Activated effector memory CD4-positive, alpha-beta T cell treated with Interleukin-2 at 50 U/mL for 16 hours (primary cell): ENCODE measurements around the gene ARHGAP19.
A peak's percentile ranks its signal among the peaks of the same experiment; 100 is the strongest.

Experiments used
- DNase-seq: peaks from one replicate; pipeline ENCODE4 v3.0.0-alpha.2; 2020

The ARHGAP19 gene

GRCh38 chr10:97228130-97228774 is 64.2 kb downstream of the ARHGAP19 start:
- no peak for DNase-seq

GRCh38 chr10:97226398-97226797 is 66.0 kb downstream of the ARHGAP19 start:
- DNase-seq: no peak

- no peak for DNase-seq
These were observed 67.7 kb downstream of the ARHGAP19 start for GRCh38 chr10:97224483-97225435.

GRCh38 chr10:97222326-97222961 is 70.0 kb downstream of the ARHGAP19 start:
- no peak for DNase-seq

- DNase-seq: no peak
These were observed 72.1 kb downstream of the ARHGAP19 start for GRCh38 chr10:97220355-97220754.

- DNase-seq: no peak
These were observed 75.1 kb downstream of the ARHGAP19 start for GRCh38 chr10:97217299-97217698.

GRCh38 chr10:97215619-97216260 is 76.7 kb downstream of the ARHGAP19 start:
- no peak for DNase-seq

GRCh38 chr10:97213431-97213830 is 79.0 kb downstream of the ARHGAP19 start:
- no peak for DNase-seq

GRCh38 chr10:97211229-97211628 is 81.2 kb downstream of the ARHGAP19 start:
- DNase-seq: no peak

- peak; percentile 44 for DNase-seq
These were observed 81.9 kb downstream of the ARHGAP19 start for GRCh38 chr10:97210543-97210960.

GRCh38 chr10:97207756-97208346 is 84.6 kb downstream of the ARHGAP19 start:
- DNase-seq: no peak

GRCh38 chr10:97207131-97207530 is 85.3 kb downstream of the ARHGAP19 start:
- no peak for DNase-seq

GRCh38 chr10:97204826-97205679 is 87.4 kb downstream of the ARHGAP19 start:
- no peak for DNase-seq

- no peak for DNase-seq
These were observed 89.2 kb downstream of the ARHGAP19 start for GRCh38 chr10:97203220-97203619.

- no peak for DNase-seq
These were observed 91.8 kb downstream of the ARHGAP19 start for GRCh38 chr10:97200616-97201015.

GRCh38 chr10:97199152-97199551 is 93.3 kb downstream of the ARHGAP19 start:
- DNase-seq: no peak

GRCh38 chr10:97197030-97197500 is 95.4 kb downstream of the ARHGAP19 start:
- no peak for DNase-seq

GRCh38 chr10:97196223-97197029 is 96.0 kb downstream of the ARHGAP19 start:
- DNase-seq: peak; percentile 50

GRCh38 chr10:97195706-97196222 is 96.7 kb downstream of the ARHGAP19 start:
- no peak for DNase-seq

- no peak for DNase-seq
These were observed 99.4 kb downstream of the ARHGAP19 start for GRCh38 chr10:97192952-97193435.
